Lower leg skin (tissue), 3 donors: ENCODE data around the gene CHRM4.

Source experiments
- CTCF ChIP-seq, 3 donors: fragments of 450-650 bp; IDR thresholded peaks; one replicate each; pipeline ENCODE4 v1.5.1; 2016; ENCODE audit warnings: antibody characterized with exemption in 3 of 3, mild to moderate bottlenecking in 3 of 3, moderate library complexity in 2 of 3
- POLR2A ChIP-seq, 2 donors: fragments of 450-650 bp; IDR thresholded peaks; one replicate each; pipeline ENCODE4 v1.6.1; 2016 to 2017; ENCODE audit warnings: antibody characterized with exemption in 2 of 2, mild to moderate bottlenecking in 1 of 2, moderate library complexity in 1 of 2

DNA sequence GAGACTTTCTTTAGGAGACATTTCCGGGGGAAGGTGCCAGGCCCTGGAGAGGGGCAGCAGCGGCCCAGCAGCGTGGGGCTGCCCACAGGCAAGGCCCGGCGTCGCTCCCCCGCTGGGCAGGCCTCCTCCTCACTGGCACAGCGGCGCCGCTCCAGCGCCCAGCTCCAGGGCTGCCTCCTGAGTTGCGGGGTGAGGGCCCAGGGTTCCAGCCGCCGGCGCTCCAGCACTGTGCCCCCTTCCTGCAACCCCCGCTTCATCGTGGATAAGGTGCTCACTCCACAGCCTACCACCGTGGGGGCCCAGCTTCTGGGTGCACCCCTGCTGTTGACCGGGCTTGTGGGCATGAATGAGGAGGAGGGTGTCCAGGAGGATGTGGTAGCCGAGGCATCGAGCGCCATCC is 25.3 kb downstream of the CHRM4 start:
- TF ChIP-seq CTCF (IDR thresholded peaks at IDR 0.05) (no peak), POLR2A (IDR thresholded peaks at IDR 0.05) (no peak)
